D721Med (cell line): ENCODE data around the gene CNNM3.

Source experiments
- DNase-seq: peaks from one replicate; pipeline ENCODE4 v3.0.0; 2011; ENCODE audit warnings: low spot score; ENCODE audit not compliant: insufficient read length
- FAIRE-seq: peaks from 2 replicates; lab custom pipeline; 2011; peaks lifted over from hg19 to GRCh38; lab: Jason Lieb, UNC
- CTCF ChIP-seq: IDR thresholded peaks from 2 replicates; pipeline ENCODE4 v1.5.1; 2012; ENCODE audit warnings: mild to moderate bottlenecking, control low read depth; ENCODE audit not compliant: insufficient read depth; ENCODE audit errors: missing control alignments

The CNNM3 gene

GRCh38 chr2:96807127-96807471, 9.0 kb upstream of the CNNM3 start:
- no peak for FAIRE-seq
- no peak for DNase-seq
- TF ChIP-seq CTCF, result no peak

- no peak for TF ChIP-seq CTCF
- no peak for FAIRE-seq
- no peak for DNase-seq
These were observed 7.8 kb upstream of the CNNM3 start for GRCh38 chr2:96808176-96808837.

- FAIRE-seq (no peak), DNase-seq (no peak)
- no peak for TF ChIP-seq CTCF
These were observed 6.7 kb upstream of the CNNM3 start for GRCh38 chr2:96809216-96809882.

GRCh38 chr2:96809951-96810782, 5.9 kb upstream of the CNNM3 start:
- TF ChIP-seq CTCF, result no peak
- FAIRE-seq (no peak), DNase-seq (no peak)

GRCh38 chr2:96810783-96811192, 5.3 kb upstream of the CNNM3 start:
- no peak for DNase-seq
- FAIRE-seq, result no peak
- no peak for TF ChIP-seq CTCF

GRCh38 chr2:96811917-96812316, 4.2 kb upstream of the CNNM3 start:
- DNase-seq, result no peak
- FAIRE-seq, result no peak
- TF ChIP-seq CTCF, result no peak

GRCh38 chr2:96813656-96814055, 2.4 kb upstream of the CNNM3 start:
- no peak for FAIRE-seq
- no peak for TF ChIP-seq CTCF
- DNase-seq, result no peak
